Ureter (tissue), 1 donor: ENCODE measurements around the gene ITPK1. TPM values are rescaled to one million over a fixed set of nuclear protein-coding genes. Genes with fewer than 3 reads are reported as not detected.
"Not testable (repeated sequence)": the region's sequence is repeated elsewhere in the genome, so short reads cannot be mapped to it uniquely, and the experiment has no call there.

Experiments used
- DNase-seq: peaks from one replicate; pipeline ENCODE4 v3.0.0-alpha.2; 2020; ENCODE audit warnings: low spot score
- total RNA-seq: library from RNA; stranded (reverse); gene quantifications from one replicate; pipeline ENCODE4 v1.2.4, GENCODE V29; 2023
- donor health status: DM: yes; HTN: yes; CAD: no.

ITPK1 gene
- total RNA-seq: 70.4 TPM

DNA sequence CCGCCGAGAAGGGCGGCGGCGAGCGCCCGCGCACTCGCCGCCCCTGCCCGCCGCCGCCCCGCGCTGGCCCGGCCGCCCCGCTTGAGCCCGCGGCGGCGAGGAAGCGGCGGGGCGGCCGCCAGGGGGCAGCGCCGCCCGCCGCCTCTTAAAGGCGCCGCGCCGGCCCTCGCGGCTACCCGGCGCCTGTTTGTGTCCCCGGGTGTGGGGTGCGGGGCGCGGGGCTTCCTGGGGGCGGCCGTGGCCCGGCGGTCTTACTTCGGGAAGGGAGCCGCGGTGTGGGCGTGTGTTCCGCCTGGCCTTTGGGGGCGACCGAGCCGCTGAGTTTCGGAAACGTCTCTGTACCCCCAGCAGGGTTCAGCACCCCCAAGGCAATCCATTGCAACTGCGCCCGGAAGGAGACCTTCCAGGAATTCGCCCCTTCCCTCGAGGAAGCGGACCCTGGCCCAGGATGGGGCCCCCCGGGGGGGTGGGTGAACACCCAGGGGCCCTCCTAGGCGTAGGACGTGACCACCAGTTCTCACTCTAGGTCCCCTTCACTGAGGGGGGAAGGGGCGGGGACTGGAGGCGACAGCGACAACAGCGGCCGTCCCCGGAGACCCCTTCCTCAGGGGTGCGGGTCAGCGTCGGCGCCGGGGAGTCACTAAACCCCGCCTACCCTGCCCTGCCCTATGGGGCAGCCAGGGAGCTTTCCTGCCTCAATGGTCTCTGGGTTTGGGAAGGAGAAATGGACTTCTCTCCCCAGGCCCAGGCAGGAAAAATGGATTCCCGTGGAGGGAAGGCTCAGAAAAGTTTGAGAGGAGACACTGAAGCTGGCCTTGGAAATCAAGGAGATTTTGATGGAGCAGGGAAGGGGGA lies at the start of gene ITPK1:
ITPK1 (minus strand) TSS at position 105 of the 855 bp plus-strand sequence. CDS start 762 bp downstream, outside the sequence.
- DNase-seq: peak; percentile 60

DNA sequence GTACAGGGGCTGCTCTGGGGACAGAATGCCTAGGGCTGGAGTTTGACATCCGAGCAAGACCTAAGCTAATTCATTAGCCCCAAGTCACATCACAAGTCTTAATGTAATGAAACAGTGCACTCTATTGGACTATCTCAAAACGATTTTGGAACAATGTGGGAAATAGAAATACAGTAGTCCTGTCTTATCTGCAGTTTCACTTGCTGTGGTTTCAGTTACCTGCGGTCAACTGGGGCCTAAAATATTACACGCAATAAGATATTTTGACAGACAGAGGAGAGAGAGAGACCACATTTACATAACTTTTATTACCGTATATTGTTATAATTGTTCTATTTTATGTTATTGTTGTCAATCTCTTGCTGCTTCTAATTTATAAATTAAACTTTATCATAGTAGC lies 47.8 kb upstream of the ITPK1 start:
- DNase-seq: no peak

DNA sequence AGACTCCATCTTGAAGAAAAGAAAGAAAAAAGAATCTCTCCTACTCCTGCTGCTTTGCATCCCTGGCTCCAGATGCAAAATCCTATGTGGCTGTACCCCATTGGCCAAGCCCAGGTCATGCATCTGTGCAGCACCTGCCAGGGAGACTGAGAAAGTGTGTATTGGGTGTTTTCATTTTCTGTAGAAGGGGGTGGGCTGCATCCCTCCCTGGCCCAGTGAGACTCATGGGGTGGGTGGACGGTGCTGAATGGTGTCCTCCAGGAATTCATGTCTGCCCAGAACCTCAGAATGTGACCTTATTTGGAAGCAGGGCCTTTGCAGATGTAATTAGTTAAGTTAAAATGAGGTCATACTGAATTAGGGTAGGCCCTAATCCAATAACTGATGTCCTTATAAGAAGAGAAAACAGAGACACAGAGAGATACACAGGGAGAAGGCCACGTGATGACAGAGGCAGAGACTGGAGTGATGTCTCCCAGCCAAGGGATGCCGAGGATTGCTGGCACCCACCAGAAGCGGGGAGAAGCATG lies 45.8 kb upstream of the ITPK1 start:
- no peak for DNase-seq

DNA sequence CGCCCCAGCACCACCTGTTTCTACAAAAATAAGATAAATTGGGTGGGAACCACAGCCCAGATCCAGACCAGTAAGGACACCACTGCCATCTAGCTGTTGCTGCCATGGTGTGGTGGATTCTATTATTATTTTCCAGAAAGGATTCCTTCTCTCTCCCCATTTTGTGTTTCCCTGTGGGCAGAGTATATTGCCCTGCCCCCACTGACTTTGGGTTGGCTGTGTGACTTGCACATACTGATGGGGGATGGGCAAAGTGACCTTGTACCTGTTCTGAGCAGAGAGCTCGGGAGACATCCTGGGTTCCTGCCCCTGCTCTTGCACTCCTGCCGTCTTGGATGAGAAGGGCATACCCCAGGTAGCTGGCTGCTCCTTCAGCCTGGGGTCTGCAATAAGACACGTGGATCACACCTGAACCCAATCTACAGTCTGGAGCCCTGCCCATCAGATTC lies 44.7 kb upstream of the ITPK1 start:
- no peak for DNase-seq

DNA sequence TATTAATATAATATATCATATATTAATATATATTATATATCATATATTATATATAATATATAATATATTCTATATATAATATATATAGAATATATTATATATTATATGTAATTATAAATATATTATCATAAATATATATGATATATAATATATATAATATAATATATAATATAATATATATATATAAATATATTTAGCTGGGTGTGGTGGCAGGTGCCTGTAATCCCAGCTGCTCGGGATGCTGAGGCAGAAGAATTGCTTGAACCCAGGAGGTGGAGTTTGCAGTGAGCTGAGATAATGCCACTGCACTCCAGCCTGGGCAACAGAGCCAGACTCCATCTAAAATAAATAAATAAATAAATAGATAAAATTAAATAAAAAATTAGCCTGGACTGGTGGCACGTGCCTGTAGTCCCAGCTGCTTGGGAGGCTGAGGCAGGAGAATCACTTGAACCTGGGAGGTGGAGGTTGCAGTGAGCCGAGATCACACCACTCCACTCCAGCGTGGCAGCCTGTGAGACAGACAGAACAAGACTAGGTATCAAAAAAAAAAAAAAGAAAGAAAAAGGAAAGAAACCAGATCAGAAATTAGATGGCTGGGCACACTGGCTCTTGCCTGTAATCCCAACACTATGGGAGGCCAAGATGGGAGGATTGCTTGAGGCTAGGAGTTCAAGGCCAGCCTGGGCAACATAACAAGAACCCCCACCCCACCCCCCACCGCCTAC lies 44.1 kb upstream of the ITPK1 start:
- not testable (repeated sequence) for DNase-seq

DNA sequence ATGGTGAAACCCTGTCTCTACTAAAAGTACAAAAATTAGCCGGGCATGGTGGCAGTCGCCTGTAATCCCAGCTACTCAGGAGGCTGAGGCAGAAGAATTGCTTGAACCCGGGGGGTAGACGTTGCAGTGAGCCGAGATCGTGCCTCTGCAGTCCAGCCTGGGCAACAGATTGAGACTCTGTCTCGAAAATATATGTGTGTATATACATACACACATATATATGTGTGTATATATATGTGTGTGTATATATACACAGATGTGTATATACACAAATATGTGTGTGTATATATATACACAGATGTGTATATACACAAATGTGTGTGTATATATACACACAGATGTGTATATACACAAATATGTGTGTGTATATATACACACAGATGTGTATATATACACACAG lies 42.6 kb upstream of the ITPK1 start:
- DNase-seq: not testable (repeated sequence)

DNA sequence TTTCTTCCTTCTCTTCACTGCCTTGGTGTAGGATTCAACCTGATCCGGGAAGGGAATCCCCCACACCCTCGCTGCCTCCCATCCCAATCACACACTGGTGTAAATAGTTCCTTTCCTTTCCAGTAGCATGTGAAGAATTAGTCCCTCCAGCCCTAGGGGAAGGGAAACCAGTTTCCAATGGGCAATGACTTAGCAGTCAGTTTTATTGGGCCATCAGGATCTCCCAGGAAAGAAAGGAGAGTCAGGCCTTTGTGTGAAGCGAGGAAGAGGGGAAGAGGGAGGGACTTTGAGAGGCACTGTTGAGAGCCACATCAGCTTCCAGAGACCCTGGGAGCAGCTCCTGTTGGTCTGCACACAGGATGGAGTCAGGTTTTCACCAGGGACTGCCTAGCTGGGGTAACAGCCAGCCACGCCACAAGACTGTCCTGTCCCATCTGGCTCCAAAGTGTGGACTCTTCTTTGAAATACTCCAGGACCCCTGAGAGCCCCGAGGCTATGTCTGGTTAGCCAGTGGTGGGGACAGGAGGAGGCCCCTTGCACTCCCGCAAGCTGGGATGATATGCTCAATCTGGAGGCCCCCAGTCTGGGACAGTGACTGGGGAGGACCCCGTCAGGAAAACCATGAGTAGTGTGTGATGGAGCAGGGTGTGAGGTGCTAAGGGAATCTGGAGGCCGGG lies 41.1 kb upstream of the ITPK1 start:
- no peak for DNase-seq

DNA sequence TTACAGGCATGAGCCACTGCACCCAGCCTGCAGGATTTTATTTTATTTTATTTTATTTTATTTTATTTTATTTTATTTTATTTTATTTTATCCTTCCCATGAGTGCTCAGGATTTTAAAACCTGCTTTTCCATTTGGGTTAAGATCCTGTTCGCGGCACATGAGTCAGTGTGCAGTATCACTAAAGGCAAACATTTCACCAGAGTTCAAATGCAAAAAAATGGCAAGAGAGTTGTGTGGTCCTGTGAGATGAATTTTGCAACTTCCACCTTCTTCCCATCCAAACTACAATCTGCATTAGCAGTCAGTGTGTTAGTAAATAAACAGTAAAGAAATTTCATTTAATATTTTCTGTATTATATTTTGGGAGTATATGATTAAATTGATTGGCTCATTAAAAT lies 39.9 kb upstream of the ITPK1 start:
- DNase-seq: no peak

DNA sequence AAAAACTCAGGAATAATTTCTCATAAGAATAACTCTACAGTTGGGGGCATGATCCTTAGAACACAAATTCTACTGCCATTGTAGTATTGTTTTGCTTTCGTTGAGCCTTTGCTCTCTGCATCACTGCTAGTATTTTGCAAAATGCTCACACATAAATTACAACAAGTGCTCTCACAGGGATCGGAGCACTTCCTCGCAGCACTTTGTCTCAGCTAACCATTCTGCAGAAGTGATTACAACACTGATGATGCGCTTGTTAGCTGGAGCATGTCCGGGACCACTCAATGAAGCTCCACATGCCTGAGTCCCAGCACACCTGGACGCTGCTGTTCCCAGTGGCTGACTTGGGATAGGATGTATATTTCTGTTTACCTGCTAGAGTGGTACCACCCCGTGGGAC lies 37.4 kb upstream of the ITPK1 start:
- DNase-seq: no peak

DNA sequence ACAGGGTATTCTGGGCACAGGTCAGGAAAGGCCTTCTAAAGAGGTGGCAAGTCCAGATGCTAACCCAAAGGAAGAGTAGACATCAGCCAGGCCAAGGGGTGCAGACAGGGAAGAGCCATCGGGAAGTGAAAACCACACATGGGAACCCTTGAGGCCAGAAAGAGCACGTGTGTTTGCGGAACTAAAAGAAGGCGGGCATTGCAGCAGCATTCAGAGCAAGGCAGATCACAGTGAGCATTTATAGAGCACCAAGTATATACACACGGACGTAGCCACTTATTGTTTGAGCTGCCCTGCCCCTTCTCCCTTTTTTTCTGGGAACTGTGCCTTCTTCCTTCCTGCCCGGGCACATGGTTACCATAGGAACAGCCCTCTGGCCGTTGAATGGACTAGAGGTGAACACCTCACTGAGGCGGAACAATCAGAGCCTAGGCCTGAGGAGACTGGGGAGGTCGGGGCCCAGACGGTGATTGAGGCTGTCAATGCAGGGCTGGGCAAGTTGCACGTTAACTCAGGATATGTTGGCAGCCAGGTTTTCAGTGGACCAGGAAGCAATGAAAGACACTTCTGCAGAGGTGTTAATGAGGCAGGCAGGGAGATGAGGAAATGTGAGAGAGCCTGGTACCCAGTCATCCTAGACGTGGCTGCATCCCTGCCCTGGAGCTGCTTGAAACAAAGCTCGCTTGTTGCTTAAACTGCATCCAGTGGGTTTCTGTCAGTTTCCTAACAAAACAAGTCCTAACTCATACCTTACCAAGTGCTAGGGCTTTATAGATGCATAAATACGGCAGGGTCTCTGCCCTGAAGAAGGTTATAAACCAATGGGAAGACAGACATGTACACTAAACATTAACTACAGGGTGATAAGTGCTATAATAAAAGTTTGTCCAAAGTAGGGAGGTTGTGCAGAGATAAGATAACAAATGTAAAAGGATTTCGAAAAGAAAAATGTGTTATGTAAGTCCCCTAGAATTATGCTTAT lies 34.8 kb upstream of the ITPK1 start:
- no peak for DNase-seq

DNA sequence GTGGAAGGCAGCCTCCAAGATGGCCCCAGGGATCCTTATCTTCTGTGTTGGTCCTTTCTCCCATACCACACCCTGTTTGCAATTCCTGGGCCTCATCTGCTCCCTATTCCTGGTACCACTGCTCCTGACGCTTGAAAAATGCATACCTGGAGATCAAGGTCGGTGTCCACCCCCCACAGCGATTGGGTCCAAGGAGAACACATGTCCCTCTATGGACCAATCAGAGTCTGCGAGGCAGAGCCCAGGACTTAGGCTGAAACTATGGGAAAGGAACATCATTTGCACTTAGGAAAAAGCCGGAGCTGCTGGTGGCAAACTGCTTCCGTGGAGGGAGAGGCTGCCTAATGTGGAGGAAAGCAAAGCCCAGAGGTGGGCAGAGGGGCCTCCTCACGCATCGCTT lies 33.3 kb upstream of the ITPK1 start:
- no peak for DNase-seq

DNA sequence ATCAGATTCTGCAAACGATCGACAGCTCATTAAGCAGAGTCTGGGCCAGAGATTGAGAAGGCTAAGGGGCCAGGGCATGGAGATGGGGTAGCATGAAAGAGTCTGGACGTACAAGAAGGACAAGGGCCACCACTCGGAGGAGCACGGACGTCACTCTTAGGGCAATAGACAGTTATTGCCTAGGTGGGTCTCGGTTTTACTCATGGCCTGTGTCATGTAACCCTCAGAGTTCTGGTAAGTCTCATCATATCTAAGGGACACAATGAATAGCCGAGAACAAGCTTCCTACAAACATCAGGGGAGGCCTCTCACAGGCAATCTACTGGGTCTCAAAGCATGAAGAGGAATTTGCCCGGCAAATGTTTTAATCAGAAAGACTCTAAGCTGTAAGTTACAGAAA lies 30.4 kb upstream of the ITPK1 start:
- no peak for DNase-seq

DNA sequence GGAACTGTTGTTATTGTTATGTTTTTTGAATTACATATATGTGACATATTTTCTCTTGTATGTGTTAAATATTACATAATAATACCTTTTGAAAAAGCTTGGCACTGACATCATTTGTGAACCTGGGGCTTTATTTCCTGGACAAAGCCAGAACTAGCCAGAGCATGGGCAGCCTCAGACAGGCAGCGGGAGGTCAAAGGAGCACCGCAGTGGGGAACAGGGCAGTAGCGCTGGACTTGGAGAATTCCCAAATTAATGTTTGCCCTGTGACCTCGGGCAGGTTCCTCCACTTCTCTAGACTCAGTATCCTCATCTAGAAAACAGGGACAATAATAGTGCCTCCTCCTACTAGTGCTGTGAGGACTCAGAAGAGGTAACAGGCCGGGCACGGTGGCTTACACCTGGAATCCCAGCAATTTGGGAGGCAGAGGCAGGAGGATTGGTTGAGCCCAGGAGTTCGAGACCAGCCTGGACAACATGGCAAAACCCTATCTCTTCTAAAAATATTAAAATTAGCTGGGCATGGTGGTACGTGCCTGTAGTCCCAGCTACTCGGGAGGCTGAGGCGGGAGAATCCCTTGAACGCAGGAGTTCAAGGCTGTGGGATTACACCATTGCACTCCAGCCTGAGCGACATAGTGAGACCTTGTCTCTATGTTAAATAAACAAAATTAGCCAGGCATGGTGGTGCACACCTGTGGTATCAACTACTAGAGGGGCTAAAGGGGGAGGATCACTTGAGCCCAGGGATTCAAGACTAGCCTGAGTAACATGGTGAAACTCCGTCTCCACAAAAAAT lies 27.3 kb upstream of the ITPK1 start:
- no peak for DNase-seq

DNA sequence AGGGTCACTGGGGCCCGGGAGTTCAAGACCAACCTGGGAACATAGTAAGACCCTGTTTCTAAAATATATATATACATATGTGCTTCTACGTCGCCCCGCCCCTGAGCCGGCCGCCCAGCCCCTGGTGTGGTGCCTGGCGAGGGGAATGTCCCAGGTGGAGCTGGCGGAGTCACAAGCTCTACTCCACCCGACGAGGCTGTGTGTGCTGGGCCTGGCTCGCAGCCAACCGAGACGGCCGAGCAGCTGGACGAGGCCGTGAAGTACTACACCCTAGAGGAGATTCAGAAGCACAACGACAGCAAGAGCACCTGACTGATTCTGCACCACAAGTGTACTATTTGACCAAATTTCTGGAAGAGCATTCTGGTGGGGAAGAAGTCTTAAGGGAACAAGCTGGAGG lies 22.1 kb upstream of the ITPK1 start:
- peak; percentile 70 for DNase-seq

DNA sequence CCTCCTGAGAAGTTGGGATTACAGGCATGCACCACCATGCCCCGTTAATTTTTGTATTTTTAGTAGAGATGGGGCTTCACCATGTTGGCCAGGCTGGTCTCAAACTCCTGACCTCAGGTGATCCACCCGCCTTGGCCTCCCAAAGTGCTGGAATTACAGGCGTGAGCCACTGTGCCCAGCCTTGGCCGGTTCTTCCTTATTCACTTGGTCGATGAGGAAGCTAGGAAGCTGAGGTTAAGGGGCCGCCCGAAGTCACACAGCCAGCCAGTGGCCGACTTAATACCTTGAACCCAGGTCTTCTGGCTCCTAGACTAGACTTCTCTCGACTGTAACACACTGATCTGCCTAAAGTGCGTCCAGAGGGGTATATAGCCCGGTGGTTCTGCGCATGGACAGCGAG lies 20.8 kb upstream of the ITPK1 start:
- not testable (repeated sequence) for DNase-seq

DNA sequence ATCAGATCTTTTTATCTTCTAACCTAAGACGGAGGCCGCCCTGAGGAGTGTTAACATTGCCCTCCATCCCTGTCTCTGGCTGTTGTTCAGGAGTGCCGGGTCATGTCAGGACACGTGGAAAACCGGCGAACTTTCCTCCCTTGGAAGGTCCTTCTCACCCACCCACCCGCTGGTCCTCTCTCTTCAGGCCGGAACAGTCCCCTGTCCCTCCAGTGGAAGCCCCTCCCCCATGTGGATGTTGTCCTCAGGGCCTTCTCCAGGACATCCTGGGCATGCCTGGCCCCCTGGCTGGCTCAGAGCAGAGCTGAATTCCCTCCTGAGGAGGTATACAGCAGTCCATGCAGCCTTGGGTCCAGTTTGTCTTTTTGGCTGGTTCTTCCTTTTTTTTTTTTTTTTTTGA lies 20.3 kb upstream of the ITPK1 start:
- DNase-seq: no peak

DNA sequence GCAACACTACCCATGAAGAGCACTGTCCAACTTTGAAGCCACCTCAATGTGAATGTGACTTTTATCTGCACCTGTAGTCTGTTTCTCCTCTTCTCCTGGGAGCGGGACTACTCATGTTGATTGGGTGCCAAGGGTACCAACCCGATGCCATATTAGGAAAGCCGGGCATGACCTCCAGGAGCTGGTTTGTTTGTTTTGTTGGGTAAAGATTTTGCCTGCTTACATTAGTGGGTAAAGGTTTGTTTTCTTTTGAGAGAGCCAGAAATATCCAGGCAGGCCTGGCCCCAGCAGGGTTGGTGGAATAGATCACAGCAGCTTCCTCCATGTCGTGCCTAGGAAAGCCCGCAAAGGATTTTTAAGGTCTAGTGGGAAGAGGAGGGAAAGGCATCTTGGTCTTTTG lies 19.7 kb upstream of the ITPK1 start:
- no peak for DNase-seq

DNA sequence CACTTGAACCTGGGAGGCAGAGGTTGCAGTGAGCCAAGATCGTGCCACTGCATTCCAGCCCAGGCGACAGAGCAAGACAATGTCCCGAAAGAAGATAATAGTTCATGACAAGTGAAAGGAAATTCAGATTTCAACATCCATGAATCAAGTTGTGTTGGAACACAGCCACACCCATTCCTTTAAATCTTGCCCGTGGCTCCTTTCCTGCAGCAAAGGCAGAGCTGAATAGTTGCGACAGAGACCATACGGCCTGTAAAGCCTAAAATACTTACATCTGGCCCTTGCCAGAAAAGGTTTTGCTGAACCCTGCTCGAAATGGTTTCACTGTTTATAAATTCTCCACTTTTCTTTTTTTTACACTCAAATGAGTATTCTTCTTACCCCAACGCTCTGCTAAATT lies 17.7 kb upstream of the ITPK1 start:
- peak; percentile 50 for DNase-seq

DNA sequence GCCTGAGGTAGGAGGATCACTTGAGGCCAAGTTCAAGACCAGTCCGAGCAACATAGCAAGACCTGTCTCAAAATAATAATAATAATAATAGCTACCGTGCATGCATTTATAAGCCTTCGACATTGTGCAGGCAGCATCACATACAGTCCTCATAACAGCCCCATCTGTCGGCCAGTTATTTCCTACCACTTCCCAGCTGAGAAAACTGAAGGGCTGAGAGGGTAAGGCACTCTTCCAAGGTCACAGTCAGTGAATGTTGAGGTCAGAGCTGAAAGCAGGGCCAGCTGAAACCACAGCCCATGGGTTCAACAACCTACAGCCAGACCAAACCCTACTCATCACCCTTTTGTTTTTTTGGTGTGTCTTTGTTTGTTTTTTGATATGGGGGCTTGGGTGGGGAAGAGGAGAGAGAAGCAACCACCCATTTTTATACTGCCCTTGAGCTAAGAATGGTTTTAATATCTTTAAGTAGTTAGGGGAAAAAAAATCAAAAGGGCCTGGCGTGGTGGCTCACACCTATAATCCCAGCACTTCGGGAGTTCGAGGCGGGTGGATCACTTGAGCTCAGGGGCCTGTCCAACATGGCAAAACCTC lies 16.8 kb upstream of the ITPK1 start:
- no peak for DNase-seq
